SH-SY5Y (cell line): Measurements from ENCODE around the gene ATG9B.

Experiments
- GATA2 ChIP-seq: IDR thresholded peaks from 2 replicates; pipeline ENCODE4 v1.6.1; 2011; ENCODE audit warnings: mild to moderate bottlenecking, low read depth, low read length
- GATA3 ChIP-seq: IDR thresholded peaks from 2 replicates; pipeline ENCODE4 v1.6.1; 2011; ENCODE audit warnings: low read depth, mild to moderate bottlenecking, low read length, moderate library complexity

DNA sequence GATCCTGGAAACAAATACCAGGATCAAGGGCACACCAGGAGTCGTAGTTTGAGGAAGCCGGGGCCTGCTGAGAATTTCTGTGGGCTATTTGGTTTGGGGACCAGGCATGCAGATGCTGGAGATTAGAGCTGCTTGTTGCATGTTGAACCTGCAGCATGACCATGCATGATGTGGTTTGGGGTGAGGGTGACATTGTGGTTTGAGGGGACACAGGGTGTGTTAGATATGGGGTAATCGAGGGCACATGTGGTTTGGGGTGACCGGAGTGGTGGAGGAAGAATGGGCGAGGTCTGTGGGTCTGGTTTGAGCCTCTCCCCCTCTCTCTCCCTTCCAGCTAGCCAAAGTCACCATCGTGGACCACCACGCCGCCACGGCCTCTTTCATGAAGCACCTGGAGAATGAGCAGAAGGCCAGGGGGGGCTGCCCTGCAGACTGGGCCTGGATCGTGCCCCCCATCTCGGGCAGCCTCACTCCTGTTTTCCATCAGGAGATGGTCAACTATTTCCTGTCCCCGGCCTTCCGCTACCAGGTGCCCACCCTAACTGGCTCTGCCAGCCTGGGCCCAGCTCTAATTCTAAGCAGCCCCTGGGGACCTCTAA, 23.3 kb downstream of the ATG9B start:
- no peak for TF ChIP-seq GATA2
- no peak for TF ChIP-seq GATA3
